Cardiac muscle cell (in vitro differentiated cells and primary cell): Measurements from ENCODE around the gene UBASH3B. TPM values are rescaled to one million over a fixed set of nuclear protein-coding genes. Genes with fewer than 3 reads are reported as not detected.

Source experiments
- DNase-seq, 2 donors: peaks; one replicate each; pipeline versions ENCODE4 v3.0.0 to v3.0.0-alpha.2; 2010 to 2017; ENCODE audit warnings: low read depth in 1 of 2, low spot score in 1 of 2
- H3K27ac ChIP-seq: fragments of 200-600 bp; sonication (generic); 2 replicates; pipeline ENCODE4 v1.5.1; 2016
- H3K27me3 ChIP-seq: fragments of 200-600 bp; sonication (generic); 2 replicates; pipeline ENCODE4 v1.6.0; 2016; ENCODE audit warnings: control low read depth
- H3K36me3 ChIP-seq: fragments of 200-600 bp; sonication (generic); 2 replicates; pipeline ENCODE4 v1.5.1; 2016; ENCODE audit warnings: control low read depth
- H3K4me1 ChIP-seq: fragments of 200-600 bp; sonication (generic); 2 replicates; pipeline ENCODE4 v1.8.1; 2017; ENCODE audit warnings: low read depth, mild to moderate bottlenecking, mixed run types
- H3K4me3 ChIP-seq: fragments of 200-600 bp; sonication (generic); 2 replicates; pipeline ENCODE4 v1.5.1; 2016; ENCODE audit warnings: mild to moderate bottlenecking
- H3K9me3 ChIP-seq: fragments of 200-600 bp; sonication (generic); 2 replicates; pipeline ENCODE4 v1.5.1; 2017; ENCODE audit warnings: low read depth, mild to moderate bottlenecking, control low read depth
- CTCF ChIP-seq: IDR thresholded peaks from 2 replicates; pipeline ENCODE4 v1.5.1; 2012; ENCODE audit warnings: low read depth, mild to moderate bottlenecking, low read length
- polyA plus RNA-seq: library from polyadenylated mRNA; unstranded; fragments of >200 nt; fragmentation: Nextera tagmentation; extraction: Ambion mirVana; gene quantifications from 2 replicates; pipeline ENCODE4 v1.2.1, GENCODE V29; 2016
- total RNA-seq: library from RNA; depleted of rRNA; stranded (reverse); fragments of >200 nt; gene quantifications from 2 replicates; pipeline ENCODE4 v1.2.3, GENCODE V29; 2016

UBASH3B gene
- total and polyA plus RNA-seq, 2 experiments from 2014 or later, result 2.7 TPM; not detected in 1

DNA sequence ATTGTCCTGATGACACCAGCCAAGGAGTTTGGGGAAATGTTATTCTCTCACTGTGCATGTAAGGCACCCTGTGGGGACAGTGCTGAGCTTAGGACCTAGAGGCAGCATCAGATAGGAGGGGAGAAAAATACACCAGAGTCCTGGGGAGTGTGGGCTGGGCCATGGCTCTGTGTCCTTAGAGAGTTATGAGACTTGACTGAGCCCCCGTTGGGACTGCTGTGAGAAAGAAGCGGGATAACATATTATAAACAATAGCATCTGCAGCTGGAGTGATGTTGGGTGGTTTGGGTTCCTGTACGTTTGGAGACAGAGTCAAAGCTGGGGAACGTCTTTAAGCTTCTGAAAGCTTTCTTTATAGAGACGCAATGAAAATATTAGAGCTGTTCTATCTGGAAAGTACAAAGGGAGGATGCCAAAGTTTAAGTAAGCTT lies 91.8 kb downstream of the UBASH3B start:
- no peak for TF ChIP-seq CTCF
- Histone ChIP-seq H3K27me3 (no peaks in the 10 kb centered on the region), H3K4me1 (no peaks in the 10 kb centered on the region), H3K27ac (no peak overlapping the region), H3K9me3 (no peaks in the 10 kb centered on the region), H3K4me3 (no peak overlapping the region), H3K36me3 (no peaks in the 10 kb centered on the region)
- DNase-seq, result no peak

GRCh38 chr11:122749005-122749687 lies 93.6 kb downstream of the UBASH3B start:
- H3K36me3 ChIP-seq, result no peaks in the 10 kb centered on the region
- no peaks in the 10 kb centered on the region for H3K9me3 ChIP-seq
- H3K27me3 ChIP-seq, result no peaks in the 10 kb centered on the region
- no peak for TF ChIP-seq CTCF
- H3K27ac ChIP-seq, result no peak overlapping the region
- H3K4me1 ChIP-seq, result no peaks in the 10 kb centered on the region
- DNase-seq, result peak; percentile 19 to 88
- no peak overlapping the region for H3K4me3 ChIP-seq

DNA sequence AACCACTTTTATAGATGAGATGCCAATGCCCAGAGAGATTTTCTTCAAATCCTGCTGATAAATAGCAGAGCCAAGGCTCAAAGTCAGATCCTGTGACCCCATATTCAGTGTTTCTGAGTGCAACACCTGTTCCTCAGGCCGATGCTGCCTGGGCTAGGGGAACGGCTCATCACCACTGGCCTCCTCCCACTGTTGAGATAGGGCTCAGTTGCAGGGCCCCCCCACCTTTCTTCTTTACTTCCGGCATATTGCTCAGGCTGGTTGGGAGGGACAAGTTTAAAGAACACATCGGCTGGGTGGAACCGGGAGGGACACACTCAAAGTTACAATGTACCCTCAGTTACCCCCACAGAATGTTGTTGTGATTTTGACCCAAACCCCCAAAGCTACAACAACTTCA lies 94.5 kb downstream of the UBASH3B start:
- Histone ChIP-seq H3K27ac (no peak overlapping the region), H3K36me3 (no peaks in the 10 kb centered on the region), H3K4me3 (no peak overlapping the region), H3K27me3 (no peaks in the 10 kb centered on the region), H3K9me3 (no peaks in the 10 kb centered on the region), H3K4me1 (peaks cover 3% of the 10 kb centered on the region)
- TF ChIP-seq CTCF, result no peak
- DNase-seq, result no peak

- Histone ChIP-seq H3K4me3 (no peak overlapping the region), H3K36me3 (no peaks in the 10 kb centered on the region), H3K9me3 (no peaks in the 10 kb centered on the region), H3K27me3 (no peaks in the 10 kb centered on the region), H3K4me1 (peaks cover 10% of the 10 kb centered on the region), H3K27ac (no peak overlapping the region)
- TF ChIP-seq CTCF, result no peak
- DNase-seq, result no peak
Measured at GRCh38 chr11:122751292-122752070, 96.0 kb downstream of the UBASH3B start.

- Histone ChIP-seq H3K4me1 (peaks cover 10% of the 10 kb centered on the region), H3K36me3 (no peaks in the 10 kb centered on the region)
- no peak for TF ChIP-seq CTCF
Measured at GRCh38 chr11:122754028-122754427, 98.5 kb downstream of the UBASH3B start.

More at GRCh38 chr11:122754028-122754427, 98.5 kb downstream of the UBASH3B start:
- Histone ChIP-seq H3K4me3 (no peak overlapping the region), H3K27me3 (no peaks in the 10 kb centered on the region), H3K9me3 (no peaks in the 10 kb centered on the region), H3K27ac (no peak overlapping the region)
- no peak for DNase-seq
